ELF-1 (cell line): Measurements from ENCODE around the gene ERC2.

Experiments
- DNase-seq: peaks from one replicate; pipeline ENCODE4 v3.0.0-alpha.2; 2016; ENCODE audit warnings: low read depth, low spot score

The ERC2 gene

DNA sequence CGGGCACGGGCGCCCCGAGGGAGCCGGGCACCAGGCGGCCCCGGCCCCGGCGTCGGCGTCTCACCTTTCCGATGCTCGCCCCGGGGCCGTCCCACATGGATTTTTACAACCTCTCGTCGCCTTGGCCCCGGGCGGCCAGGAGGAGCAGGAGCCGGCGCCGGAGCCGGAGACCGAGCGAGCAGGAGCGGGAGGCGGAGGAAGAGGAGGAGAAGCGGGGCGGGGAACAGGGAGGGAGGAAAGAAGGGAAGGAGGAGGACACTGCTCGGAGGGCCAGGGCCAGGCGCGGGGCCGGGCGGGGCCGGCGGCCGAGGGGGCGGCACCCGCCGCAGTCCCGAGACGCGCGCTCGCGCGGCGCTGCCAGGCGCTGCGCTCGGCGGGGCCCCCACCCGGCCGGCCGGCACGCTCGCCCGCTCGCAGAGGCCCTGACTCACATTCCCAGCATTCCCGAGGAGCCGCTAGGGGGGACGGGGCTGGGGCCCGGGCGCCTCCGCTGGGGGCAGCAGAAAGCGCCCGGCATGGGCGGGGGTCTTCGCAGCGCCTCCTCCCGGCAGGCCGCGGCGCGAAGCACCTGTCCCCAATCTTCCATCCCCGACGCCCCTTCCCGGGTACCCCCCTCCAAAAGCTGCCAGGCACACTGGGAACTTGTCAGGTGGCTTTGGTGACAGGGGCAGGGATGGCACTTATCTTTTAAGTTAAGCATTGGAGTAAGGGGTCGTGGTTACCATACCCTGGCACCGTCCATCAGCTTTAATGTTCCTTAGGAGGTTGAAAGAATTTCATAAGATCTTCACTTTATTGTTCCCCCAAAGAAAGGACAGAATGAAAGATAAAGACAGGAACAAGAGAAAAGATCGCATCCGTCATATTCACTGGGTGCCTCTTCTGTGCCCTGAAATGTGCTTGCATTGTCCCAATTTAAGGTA is at the start of gene ERC2:
ERC2 (minus strand) TSS at position 284 of the 923 bp plus-strand sequence.
- DNase-seq: peak; percentile 80

DNA sequence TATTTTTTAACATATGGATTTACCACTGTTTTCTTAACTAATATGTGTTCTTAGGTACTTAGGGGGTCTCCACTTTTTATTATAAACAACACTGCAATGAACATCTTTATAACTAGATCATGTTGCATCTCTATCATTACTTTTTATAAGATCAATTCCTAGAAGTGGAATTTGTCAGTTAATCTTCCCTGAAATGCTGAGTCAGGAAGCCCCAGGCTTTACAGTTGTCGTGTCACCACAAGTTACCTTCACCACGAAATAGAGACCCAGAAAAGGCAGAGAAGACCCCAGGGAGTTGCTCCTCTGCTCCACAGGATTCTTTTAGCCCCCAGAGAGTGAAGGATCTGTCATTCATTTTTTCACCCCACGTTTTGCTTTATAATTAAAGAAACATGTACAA is 34.5 kb upstream of the ERC2 start:
- DNase-seq: no peak

DNA sequence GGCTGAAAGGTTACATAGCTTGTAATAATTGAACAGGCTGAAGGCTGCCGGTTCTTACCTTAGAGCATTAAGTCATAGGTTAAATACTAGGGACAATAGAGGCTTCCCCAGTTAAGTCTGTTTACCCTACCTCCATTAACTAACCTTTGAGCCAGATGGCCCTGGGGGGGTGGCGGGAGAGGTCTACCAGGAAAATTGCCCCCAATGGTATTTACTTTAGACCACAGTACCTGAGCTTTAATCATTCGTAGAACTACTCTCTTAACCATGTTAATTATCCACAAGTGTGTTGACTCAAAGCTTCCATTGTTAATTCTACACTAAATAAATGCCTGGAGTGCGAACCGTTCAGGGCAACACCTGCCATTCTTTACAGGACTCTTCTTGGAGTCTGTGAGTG is 28.1 kb upstream of the ERC2 start:
- DNase-seq: peak; percentile 24

DNA sequence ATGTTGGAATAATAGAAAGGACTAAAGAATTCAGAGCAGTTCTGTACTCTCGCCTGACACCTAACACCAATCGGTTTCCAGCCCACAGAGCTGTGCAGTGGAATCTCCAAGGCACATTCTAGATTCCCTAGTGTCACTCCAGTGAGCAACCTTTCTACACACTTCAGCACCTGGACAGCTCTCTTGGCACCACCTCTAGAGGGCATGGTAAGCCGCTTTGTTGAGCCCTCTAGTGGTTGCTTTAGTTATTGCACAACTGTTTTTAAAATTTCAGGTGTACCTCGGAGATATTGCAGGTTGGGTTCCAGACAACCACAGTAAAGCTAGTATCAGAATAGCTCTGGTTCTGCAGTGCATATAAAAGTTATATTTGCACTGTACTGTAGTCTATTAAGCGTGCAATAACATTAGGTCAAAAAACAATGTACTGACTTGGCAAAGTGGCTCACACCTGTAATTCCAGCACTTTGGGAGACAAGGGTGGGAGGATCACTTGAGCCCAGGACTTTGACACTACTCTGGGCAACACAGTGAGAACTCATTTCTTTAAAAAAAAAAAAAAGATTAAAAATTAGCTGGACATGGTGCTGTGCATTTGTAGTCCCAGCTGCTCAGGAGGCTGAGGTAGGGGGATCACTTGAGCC is 26.5 kb upstream of the ERC2 start:
- DNase-seq: peak; percentile 86

DNA sequence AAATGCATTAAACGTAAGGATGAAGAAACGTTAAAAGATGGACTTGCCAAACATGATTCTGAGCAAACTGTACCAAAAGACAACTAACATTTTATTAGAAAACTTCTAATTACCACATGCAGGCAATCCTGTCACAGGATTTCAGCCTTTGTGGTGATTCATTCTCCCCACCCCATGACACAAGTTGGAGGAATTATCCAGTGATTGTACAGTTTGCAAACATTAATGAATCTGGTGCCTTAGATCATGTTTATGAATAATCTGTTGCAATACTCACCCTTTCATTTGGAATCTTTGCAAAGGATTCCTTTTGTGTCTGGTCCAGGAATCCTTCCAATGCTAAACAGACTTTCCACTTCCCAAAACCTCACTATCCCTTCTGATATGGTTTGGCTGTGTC is 23.3 kb upstream of the ERC2 start:
- DNase-seq: no peak

DNA sequence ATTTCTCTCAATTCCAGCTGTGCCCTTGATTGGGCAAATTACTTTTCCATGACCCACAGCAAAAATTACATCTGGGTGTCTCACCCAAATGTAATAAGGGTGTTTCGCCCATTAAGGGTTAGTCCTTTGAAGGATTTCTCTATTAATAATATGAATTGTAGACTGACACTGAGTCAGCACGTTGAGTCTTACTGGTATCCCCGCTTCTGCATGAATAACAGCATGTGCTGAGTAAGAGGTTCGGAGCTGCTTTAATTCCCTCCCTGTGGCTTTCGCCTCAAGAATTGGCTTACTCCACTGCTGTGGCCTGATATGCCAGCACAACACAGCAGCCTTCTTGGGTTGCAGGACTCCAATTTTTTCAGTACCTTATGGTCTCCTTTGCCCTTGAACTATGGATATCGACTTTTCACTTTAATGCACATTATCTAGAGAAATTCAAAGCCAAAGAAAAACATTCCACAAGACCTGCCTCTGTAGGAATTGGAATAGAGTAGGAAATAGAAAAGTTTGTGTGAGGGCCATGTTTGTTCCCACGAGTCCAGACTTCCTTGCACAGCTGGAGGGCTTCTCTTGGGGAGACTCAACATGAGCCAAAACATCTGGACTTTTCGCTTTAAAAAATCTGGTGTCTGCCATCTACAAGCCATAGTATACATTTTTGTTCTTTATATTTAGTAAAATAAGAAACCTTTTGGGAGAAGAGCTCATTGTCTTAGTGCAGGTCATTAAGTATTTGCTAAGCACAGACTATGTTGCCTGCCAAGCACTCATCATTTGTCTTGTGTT is 20.7 kb upstream of the ERC2 start:
- DNase-seq: no peak

DNA sequence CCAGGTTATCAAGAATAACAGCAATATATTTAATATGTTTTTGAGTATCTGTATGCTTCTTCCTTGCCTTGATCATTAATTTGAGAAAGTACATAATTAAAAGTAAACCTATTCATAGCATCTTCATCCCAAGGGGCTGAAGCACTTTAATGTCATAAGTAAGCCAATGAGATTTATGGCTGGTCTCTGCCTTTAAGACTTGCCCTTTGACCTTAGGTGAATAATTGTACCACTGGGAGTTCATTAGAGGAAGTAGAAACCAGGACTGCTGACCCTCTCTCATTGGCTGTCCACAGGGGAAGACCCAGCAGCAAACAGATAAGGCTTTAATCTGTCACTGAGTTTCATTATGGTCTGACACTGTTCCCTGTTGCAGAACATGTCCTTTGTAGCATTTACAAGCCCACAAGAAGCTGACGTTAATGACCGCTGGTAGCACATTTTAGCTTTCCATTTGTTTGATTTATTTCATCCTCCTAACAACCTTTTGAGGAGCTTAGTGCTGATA is 16.3 kb upstream of the ERC2 start:
- DNase-seq: no peak

DNA sequence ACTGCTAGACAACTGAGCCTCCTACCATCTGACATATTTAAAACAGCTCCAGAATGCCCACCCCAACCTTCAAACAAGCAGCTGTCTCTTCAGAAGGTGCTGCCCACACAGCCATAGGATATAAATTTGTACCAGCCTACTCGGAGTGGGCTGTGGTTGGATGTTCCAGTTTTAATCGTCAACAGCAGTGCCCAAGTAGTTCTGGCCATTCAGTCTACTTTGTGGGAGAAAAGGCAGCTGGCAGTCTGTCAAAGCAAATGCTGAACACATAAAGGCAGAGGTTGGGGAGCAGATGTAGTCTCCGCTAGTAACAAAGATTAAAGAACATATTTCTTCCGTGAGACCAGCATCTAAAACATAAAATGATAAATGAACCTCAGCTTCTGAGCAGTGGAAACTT is 15.9 kb upstream of the ERC2 start:
- DNase-seq: no peak

DNA sequence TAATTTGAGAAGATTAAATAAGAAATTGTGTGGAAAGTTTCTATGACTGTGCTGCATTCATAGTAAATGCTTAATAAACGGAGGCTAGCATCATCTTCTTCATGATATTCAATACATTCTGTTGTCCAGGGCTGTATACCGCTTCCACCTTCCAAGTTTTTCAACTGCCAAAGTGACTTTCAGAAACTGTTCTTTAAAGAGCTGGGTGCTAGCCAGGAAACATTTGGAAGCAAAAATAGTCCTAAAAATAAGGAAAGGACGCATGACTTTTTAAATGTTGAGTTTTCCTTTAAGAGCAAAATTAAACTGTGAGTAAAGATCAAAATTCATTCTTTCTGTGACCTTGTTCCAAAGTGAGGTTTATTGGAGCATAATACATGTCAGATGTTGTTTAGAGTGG is 9.4 kb upstream of the ERC2 start:
- DNase-seq: no peak

DNA sequence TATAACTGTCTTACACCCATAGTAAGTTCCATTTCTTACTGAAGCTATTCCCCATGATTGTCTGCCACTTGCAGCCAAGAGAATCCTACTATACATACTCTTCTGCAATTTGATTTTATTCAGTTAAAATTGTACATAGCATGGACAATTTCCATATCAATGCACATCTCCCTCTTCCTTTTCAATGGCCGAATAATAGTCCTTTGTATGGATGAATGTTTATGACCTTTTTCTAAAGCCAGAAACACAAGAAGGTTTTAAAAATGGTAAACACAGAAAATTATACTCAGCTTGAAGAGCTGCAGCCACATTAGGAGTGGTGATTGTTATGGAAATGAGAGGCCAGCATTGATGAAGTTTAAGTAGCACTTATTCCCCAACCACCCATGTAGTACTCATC is 8.5 kb upstream of the ERC2 start:
- DNase-seq: no peak

DNA sequence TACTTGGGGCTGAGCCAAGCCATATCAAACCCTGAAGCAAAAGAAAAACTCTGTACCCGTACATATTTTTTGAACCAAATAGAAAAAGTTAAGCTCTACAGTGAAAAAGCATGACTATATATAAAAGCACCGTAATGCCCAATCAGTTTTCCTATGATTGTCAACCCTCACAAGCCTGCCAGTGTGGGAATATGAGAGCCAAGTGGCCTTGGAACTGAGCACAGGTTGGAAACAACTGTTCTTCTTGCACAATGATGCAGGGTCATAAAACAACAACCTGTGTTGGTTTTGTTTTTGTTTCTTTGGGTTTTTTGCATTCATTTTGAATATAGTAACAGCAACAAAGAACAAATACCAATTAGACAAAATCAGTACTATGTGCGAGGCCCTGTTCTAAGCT is 3.5 kb upstream of the ERC2 start:
- DNase-seq: no peak

DNA sequence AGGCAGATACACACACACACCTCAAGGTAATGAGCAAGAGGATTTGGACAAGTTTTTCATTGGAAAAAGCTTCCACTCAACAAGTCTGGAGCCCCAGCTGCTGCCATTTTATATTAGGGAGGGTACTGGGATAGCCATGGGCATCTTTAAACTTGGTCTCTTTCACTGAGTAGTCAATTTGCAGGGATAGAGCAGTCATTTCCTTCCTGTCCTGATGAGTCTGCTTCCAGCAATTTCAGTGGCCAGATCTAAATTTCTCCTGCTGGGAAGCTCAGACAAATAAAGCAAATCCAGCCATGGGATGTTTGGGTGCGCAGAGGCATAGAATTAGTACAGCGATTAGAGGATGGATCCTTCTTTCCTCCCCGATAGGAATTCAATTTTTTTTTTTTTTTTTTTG is 874 bp upstream of the ERC2 start:
- no peak for DNase-seq

DNA sequence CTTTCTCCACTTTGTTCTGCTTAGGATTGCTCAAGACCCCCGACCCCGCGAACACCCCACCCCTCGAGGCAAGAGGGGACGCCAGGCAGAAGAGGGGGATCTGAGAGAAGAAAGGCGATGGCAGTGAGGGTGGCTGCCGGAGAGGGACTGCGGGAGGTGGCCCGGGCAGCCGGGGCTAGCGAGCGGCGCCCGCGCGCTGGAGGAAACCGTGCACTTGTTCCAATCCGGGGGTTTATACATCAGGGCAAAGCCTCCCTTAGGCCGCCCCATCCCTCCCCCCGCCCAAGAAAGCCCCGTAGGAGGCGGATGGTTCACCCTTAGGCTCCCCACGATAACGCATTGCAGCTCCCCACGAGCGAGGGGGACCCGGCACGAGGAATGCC is 475 bp downstream of the ERC2 start:
- DNase-seq: no peak

DNA sequence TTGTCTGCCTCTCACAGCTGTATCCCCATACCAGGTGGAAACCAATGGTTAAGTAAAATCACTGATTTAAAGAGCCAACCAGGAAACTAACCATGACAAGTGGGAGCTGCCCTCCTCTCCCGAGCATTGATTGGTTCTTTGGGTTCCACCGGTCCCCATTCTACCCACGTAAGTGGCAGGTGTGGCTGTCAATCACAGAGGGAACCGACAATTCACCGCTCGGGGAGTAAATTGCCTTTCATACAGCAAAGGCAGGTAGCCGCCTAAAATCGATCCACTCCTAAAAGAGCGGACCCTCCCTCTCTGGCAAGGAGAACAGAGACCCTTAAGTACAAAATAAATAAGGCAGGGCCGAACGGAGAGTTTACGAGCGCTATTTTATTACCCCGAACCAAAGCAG is 1.2 kb downstream of the ERC2 start:
- DNase-seq: peak; percentile 94

DNA sequence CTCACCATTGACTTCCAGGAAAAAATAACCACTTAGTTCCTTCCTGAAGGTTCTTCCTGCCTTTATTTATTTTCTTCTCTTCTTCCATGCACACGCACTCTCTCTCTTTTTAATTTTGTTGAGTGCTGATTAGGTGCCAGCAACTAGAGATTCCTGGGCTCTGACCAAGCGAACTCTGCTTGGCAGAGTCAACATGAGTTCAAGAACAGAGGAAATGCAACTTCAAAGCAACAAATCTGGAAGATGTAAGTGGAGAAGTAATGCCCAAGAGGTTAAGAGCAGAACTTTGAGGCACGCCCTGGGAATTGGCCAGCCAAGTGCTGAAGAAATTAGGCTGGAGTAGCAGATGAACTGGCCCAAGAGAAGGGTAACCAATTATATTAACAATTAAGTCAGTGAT is 8.5 kb downstream of the ERC2 start:
- no peak for DNase-seq

DNA sequence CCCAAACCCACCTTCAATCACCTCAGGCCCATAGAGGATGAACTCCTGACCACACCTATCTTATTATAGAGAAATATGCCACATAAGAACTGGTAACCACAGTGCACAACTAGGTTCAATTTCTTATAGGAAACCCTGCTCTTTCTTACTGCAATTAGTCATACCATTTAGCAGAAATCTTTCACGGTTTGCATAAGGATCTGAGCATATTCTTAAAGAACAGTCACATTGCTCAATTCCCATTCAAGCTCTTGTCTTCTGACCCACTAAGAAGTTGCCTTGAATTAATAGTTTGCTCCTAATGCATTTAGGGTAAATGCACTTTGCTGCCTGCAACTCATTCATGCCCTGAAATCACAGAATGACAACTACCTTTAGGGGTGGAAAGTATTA is 9.2 kb downstream of the ERC2 start:
- DNase-seq: no peak

DNA sequence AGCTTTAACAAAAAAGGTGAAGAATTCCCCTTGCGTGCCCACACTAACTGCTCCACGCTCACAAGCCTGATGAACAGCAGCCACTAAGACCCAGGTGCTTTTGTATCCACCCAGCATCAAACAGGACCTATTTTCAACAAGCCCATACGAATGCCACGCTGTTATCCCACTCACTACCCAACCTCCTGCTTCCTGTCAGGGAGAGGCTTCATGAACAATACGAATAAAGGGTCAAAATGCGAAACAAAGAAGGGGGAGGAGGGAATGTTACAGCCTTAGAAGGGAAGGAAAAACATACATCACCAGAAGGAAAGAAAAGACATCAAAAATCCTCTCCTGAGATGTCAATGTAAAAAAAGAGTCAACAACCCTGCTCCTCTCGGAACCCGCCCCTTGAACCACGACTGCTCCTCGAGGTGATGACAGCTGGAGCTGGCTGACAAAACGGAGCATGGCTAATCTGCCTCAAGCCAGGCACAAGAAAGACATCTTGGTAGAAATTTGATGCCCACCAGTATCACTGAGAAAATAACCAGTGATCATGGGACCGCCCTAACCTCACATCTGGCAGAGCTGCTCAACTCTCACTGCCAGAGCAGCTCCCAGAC is 9.7 kb downstream of the ERC2 start:
- DNase-seq: no peak

DNA sequence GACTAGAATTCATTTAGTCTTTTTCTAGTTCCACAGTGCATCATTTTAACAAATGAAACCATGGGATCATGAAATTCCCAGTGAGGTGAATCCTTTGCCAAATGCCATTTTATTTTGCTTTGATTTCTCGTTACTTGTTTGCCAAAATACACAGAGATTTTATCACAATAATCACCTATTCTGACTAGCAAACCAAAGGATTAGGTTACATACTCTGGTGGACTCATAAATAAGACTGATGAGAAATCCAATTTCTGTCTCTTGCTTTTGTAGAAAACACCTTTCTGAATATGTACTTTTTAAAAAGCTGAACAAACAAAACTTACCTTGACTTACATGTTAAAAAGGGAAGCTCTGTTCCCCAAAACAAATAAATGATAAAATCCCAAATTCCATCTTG is 12.2 kb downstream of the ERC2 start:
- DNase-seq: no peak

DNA sequence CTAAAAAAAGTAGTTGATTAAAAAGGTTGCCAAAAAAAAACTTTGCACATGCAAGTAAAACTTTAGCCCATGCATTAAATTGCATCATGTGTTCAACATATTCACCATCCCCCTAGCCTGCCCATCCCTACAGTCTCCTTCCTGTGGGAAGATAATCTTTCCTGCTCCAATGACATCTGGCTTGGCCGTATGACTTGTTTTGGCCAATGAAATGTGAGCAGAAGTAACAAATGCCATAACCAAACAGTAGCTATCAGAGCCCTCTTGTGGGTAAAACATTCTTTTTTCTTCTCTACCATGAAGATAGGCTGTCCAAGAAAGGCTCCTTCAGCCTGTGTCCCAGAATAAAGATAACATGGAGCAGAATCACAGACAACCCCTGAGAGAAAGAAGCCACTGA is 15.3 kb downstream of the ERC2 start:
- no peak for DNase-seq

DNA sequence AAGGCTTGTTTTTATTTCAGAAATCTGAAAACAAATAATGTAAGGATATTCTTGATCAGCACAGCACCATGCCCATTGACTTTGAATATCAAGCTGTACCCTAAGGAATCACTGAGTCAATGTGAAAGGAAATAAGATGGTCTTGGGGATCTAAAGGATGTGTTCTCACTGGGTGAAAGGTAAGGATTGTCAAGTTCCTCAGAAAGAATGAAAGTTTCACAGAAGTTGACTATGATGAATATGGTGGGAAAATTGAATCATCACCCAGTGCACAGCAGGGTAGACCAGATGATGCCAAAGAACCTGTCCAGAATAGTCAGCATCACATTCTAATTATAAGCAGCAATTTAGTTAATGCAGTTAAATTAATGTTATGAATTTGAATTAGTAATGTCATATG is 16.2 kb downstream of the ERC2 start:
- DNase-seq: no peak

DNA sequence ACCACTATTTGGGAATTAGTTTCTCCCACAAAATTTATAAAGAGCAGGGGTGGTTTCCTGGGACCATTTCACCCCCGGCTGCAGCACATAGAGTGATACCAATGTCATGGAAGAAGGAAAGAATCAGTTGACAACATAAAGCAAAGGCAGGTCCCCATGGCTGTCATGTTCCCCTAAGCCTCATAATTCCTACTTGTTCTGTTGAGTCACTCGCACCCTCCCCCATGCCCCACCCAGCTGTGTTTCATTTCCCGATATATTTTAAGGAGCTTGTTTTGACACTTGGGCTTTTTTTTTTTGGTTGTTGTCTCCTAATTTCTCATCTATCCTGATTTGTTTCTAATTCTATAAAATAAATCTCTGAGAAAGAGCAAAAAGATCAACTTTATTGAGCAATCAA is 24.9 kb downstream of the ERC2 start:
- DNase-seq: no peak

DNA sequence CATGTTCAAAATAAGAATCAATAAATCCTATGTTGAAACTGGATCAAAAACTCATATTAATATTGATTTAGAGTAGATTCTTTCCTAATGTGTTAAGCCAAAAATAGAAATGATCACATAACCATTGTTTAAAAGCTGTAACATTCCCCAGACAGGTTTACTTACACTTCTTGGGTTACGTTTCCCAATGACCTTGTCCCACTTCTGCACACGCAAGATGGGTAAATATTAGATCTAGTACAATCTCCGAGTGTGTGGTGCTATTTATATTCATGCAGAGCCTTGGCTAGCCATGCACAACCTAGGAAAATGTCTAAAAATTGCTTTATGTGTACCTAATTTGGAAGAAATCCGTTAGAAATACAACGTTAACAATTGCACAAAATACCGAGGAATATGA is 39.6 kb downstream of the ERC2 start:
- no peak for DNase-seq
